Keratinocyte (primary cell): ENCODE results near the gene HID1. TPM values are rescaled to one million over a fixed set of nuclear protein-coding genes. Genes with fewer than 3 reads are reported as not detected.
A peak's percentile ranks its signal among the peaks of the same experiment; 100 is the strongest.

Source experiments
- DNase-seq: peaks from one replicate; pipeline ENCODE4 v3.0.0-alpha.2; 2011; ENCODE audit warnings: low read depth, missing footprints, low spot score
- FAIRE-seq: peaks from 2 replicates; lab custom pipeline; 2011; peaks lifted over from hg19 to GRCh38; lab: Jason Lieb, UNC
- H2AFZ ChIP-seq: 2 replicates; pipeline ENCODE4 v1.6.0; 2012; ENCODE audit warnings: low read length, control low read depth, inconsistent platforms; ENCODE audit not compliant: control insufficient read depth
- H3K27ac ChIP-seq: 2 replicates; pipeline ENCODE4 v1.5.1; 2011; ENCODE audit warnings: low read length; ENCODE audit not compliant: control insufficient read depth, insufficient read depth
- H3K27me3 ChIP-seq: 3 replicates; pipeline ENCODE4 v1.6.0; 2011; ENCODE audit warnings: low read length; ENCODE audit not compliant: control insufficient read depth, insufficient read depth; ENCODE audit errors: extremely low read depth
- H3K36me3 ChIP-seq, 2 experiments: 2 replicates in 1 of 2; 3 replicates in 1 of 2; pipeline ENCODE4 v1.5.1; 2011; ENCODE audit warnings: low read length in 2 of 2, mild to moderate bottlenecking in 1 of 2; ENCODE audit not compliant: control insufficient read depth in 2 of 2, insufficient read depth in 2 of 2; ENCODE audit errors: extremely low read depth in 1 of 2
- H3K4me1 ChIP-seq: 3 replicates; pipeline ENCODE4 v1.5.1; 2011; ENCODE audit warnings: low read length; ENCODE audit not compliant: control insufficient read depth, insufficient read depth; ENCODE audit errors: extremely low read depth
- H3K4me2 ChIP-seq: 3 replicates; pipeline ENCODE4 v1.6.0; 2011; ENCODE audit warnings: low read depth, low read length; ENCODE audit not compliant: control insufficient read depth, insufficient read depth; ENCODE audit errors: extremely low read depth
- H3K4me3 ChIP-seq, 3 experiments: fragments of 200-600 bp in 1 of 3; sonication (generic) in 1 of 3; 2 replicates in 2 of 3; 3 replicates in 1 of 3; pipeline ENCODE4 v1.5.1; 2011 to 2016; ENCODE audit warnings: low read length in 3 of 3, mild to moderate bottlenecking in 3 of 3, control low read depth in 2 of 3, inconsistent platforms in 1 of 3, low read depth in 1 of 3, mixed read lengths in 1 of 3, mixed run types in 1 of 3, moderate library complexity in 1 of 3; ENCODE audit not compliant: control insufficient read depth in 2 of 3, insufficient read depth in 2 of 3; ENCODE audit errors: extremely low read depth in 1 of 3
- H3K79me2 ChIP-seq: 2 replicates; pipeline ENCODE4 v1.6.0; 2012; ENCODE audit warnings: low read length; ENCODE audit not compliant: control insufficient read depth, insufficient read depth
- H3K9ac ChIP-seq: 3 replicates; pipeline ENCODE4 v1.6.0; 2011; ENCODE audit warnings: low read length; ENCODE audit not compliant: control insufficient read depth, insufficient read depth; ENCODE audit errors: extremely low read depth
- H3K9me1 ChIP-seq: 3 replicates; pipeline ENCODE4 v1.6.0; 2011; ENCODE audit warnings: low read length; ENCODE audit not compliant: control insufficient read depth, insufficient read depth; ENCODE audit errors: extremely low read depth
- H3K9me3 ChIP-seq: 2 replicates; pipeline ENCODE4 v1.5.1; 2012; ENCODE audit warnings: low read depth, low read length; ENCODE audit not compliant: control insufficient read depth
- H4K20me1 ChIP-seq: 3 replicates; pipeline ENCODE4 v1.6.0; 2011; ENCODE audit warnings: low read length; ENCODE audit not compliant: control insufficient read depth, insufficient read depth; ENCODE audit errors: extremely low read depth
- CTCF ChIP-seq, 3 experiments: IDR thresholded peaks in 1 of 3; conservative IDR thresholded peaks in 1 of 3; optimal IDR thresholded peaks in 1 of 3; 2 replicates in 2 of 3; 3 replicates in 1 of 3; pipeline versions ENCODE3 to v1.5.1; 2011; ENCODE audit warnings: low read length in 3 of 3, mild to moderate bottlenecking in 3 of 3, moderate library complexity in 2 of 3, control low read depth in 1 of 3, inconsistent platforms in 1 of 3; ENCODE audit not compliant: insufficient read depth in 2 of 3; ENCODE audit errors: extremely low read depth in 1 of 3
- EZH2 ChIP-seq: IDR thresholded peaks from one replicate; pipeline ENCODE4 v1.6.1; 2012; ENCODE audit warnings: inconsistent platforms, mild to moderate bottlenecking, low read length, moderate library complexity
- dilution Hi-C: fragments of 300-500 bp; cut with MboI; formaldehyde crosslinking; loops from one replicate; pipeline ENCODE4 v1.7.0; 2020; ENCODE audit warnings: low sequenced_read_pairs; ENCODE audit not compliant: extremely low pct_ligation_motif_present
- polyA plus RNA-seq, 5 experiments: library from polyadenylated mRNA; depleted of rRNA in 3 of 5; stranded (reverse) in 3 of 5; stranded (forward) in 1 of 5; unstranded in 1 of 5; fragments of >200 nt; gene quantifications; 1 replicate in 1 of 5; 2 replicates in 3 of 5; 3 replicates in 1 of 5; pipeline versions ENCODE4 v1.2.1 to v1.2.3, GENCODE V29; 2011 to 2012; ENCODE audit warnings: missing spikeins in 2 of 5, low read depth in 1 of 5, low replicate concordance in 1 of 5

The HID1 gene
- polyA plus RNA-seq, 1 donor (not counting 4 experiments of a cell fraction or from before 2014, with no cell fraction given): 0.33 TPM

- Histone ChIP-seq H3K36me3 (no peaks in the 10 kb centered on the region), H3K4me2 (no peak overlapping the region), H2AFZ (no peak overlapping the region), H3K9me3 (peaks cover 3% of the 10 kb centered on the region), H3K4me1 (peaks cover 4% of the 10 kb centered on the region), H3K9ac (no peak overlapping the region), H3K79me2 (no peaks in the 10 kb centered on the region), H4K20me1 (no peaks in the 10 kb centered on the region), H3K4me3 (no peak overlapping the region), H3K9me1 (no peaks in the 10 kb centered on the region), H3K27ac (no peak overlapping the region), H3K27me3 (peaks cover 6% of the 10 kb centered on the region)
- dilution Hi-C loops: no loop called here
- DNase-seq (no peak), FAIRE-seq (no peak)
- TF ChIP-seq CTCF (optimal IDR thresholded peaks at IDR 0.05 in 1 of 3, IDR thresholded peaks at IDR 0.05 in 1 of 3, conservative IDR thresholded peaks at IDR 0.05 in 1 of 3; ENCODE audit: extremely low read depth in 1 of 3, insufficient read depth in 2 of 3, low read length in 3 of 3) (peak; percentile 86 to 96 (median 94)), EZH2 (no peak)
These were observed 14.4 kb downstream of the HID1 start for GRCh38 chr17:74957935-74958740.

GRCh38 chr17:74956093-74956492 is 16.5 kb downstream of the HID1 start:
- Histone ChIP-seq H3K4me1 (peaks cover 4% of the 10 kb centered on the region), H3K9ac (no peak overlapping the region), H3K36me3 (no peaks in the 10 kb centered on the region), H3K79me2 (no peaks in the 10 kb centered on the region), H3K9me1 (no peaks in the 10 kb centered on the region), H3K27me3 (peaks cover 6% of the 10 kb centered on the region), H3K4me3 (no peak overlapping the region), H4K20me1 (no peaks in the 10 kb centered on the region), H2AFZ (no peak overlapping the region), H3K27ac (no peak overlapping the region), H3K9me3 (peaks cover 3% of the 10 kb centered on the region), H3K4me2 (no peak overlapping the region)
- dilution Hi-C loops: no loop called here
- DNase-seq: no peak
- TF ChIP-seq EZH2 (no peak), CTCF (optimal IDR thresholded peaks at IDR 0.05 in 1 of 3, IDR thresholded peaks at IDR 0.05 in 1 of 3, conservative IDR thresholded peaks at IDR 0.05 in 1 of 3; ENCODE audit: extremely low read depth in 1 of 3, insufficient read depth in 2 of 3, low read length in 3 of 3) (no peak)
- FAIRE-seq: no peak
